Islet of Langerhans (tissue), 1 donor: ENCODE measurements around the gene U2AF1L4.

Source experiments
- FAIRE-seq: peaks from one replicate; lab custom pipeline; 2011; peaks lifted over from hg19 to GRCh38; lab: Jason Lieb, UNC

U2AF1L4 gene

DNA sequence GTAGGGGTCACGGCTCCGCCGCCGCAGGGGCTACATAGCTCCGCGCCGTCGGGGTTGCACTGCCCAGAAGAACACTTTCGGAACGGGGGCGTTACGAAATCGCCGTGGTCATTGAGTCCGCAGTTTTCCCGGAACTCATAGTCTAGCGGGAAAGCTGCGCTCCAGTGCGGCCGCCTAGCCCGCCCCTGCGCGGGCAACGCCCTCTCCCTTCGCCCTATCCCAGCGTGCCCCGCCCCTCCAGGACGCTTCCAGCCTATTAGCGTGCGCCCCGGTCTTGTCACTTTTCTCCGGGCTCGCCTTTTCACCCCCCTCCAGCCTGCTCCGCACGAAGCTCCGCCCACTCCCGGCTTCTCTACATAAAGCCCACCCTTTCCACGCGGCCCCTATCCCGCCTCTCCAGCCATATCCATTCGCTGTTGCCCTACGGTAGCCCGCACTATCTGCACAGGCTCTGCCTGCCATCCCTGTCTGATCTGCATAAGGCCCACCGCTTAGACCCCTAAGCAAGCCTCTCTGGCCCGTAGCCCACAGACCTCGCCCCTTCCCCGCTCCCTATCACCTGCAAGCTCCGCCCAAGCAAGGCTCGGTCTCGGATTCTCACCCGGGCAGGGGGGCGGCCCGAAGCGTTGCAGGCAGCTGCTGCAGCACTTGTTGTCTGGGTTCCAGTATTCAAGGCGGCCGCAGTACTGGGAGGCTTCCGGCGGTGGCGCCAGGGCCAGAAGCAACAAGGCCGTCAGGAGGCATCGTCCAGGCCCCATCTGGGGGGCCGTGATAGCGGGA lies 4.6 kb downstream of the U2AF1L4 start:
- no peak for FAIRE-seq

DNA sequence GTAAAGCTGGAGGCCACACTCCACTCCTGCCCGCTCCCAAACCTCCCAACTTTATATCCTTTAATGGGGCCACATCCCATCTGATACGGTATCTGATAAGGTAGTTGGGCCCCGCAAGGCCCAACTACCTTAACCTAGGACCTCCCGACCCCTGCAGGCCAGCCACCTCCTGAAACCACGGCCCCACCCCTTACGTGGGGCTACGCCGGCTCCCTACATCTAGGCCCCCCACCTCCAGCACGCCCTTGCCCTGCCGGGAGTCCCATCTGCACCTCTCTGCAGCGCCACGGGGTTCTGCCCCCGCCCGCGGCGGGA lies 5.2 kb downstream of the U2AF1L4 start:
- no peak for FAIRE-seq

DNA sequence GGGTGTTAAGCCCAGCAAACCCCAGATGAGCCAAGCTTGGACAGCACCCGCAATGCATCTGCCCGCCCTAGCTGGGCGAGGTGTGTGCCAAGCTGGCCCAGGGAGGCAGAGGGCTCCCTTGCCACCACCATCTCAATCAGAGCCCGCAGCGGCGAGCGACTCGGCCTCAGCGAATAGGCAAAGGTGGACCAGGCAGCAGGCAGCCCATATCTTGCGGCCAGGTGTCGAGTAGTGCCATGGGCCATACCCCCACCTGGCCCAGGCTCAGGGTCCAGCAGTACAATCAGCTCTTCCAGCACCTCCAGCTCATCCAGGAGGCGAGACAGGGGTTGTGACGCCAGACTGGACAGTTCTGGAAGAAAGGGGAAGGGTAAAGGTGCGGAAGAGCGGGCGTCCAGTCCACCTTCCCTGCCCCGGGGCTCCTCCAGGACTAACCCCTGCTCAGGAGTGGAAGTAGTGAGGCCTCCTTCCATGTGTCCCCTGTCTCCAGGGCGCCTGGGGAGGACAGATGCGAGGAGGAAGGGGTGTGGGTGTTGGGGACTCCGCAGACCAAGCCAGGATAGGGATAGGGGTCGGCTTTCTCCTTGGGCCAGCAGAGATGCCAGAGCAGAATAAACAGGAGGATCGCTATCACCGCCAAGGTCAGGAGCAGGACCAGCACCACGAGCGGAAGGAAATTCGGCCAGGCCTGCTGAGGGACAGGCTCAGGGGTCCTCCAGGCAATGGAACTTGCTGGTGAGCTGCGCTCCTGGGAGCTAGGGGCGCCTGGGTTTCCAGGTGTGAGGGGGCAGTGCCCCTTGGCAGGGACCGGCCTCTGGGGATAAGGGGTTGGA lies 5.7 kb downstream of the U2AF1L4 start:
- no peak for FAIRE-seq

DNA sequence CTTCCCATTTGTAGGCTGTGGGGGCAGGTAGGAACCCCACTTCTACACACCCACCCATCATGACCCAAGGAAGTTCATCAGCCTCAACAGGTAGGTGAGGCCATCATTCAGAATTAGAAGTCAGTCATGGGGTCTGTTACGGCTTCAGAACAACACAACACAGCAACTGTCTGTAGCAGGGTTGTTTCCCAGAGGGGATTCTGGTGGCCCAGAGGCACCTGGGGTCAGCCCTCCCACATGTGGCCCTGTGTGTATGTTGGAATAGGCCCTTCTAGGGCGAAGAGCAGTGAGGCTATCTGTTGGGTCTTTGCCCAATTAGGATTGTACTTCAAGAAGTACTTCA lies 6.4 kb downstream of the U2AF1L4 start:
- no peak for FAIRE-seq

- FAIRE-seq: no peak
Observed at GRCh38 chr19:35738021-35738886, 7.0 kb downstream of the U2AF1L4 start.

DNA sequence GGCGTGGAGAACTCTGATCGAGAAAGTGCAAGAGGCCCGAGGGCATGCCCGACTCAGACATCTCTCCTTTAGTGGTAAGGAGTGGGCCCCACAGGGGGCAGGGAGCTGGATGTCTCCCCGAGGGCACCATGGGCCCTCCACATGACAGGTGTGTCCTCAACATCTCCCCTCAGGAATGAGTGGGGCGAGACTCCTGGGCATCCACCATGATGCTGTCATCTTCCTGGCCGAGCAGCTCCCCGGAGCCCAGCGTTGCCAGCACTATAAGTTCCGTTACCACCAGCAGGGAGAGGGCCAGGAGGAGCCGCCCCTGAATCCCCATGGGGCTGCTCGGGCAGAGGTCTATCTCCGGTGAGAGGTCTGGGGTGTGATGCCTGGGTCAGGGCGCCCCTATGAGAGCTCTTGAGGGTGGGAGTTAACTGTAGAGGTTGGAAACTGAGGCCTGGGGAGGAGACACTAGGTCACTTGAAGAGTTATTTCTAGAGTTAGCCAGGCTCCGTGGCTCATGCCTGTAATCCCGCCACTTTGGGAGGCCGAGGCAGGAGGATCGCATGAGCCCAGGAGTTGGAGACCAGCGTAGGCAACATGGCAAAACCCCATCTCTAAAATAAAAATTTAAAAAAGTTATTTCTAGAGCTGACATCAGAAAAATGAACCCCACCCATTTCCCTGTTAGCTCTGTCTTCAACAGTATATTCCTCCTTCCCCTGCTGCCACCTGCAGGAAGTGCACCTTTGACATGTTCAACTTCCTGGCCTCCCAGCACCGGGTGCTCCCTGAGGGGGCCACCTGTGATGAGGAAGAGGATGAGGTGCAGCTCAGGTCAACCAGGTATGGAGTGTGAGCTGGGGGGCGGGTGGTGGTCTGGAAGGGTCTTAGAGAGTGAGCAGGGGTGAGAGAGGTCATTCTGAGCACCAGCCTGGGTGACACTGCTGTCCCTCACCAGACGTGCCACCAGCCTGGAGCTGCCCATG lies 8.0 kb downstream of the U2AF1L4 start:
- FAIRE-seq: no peak

DNA sequence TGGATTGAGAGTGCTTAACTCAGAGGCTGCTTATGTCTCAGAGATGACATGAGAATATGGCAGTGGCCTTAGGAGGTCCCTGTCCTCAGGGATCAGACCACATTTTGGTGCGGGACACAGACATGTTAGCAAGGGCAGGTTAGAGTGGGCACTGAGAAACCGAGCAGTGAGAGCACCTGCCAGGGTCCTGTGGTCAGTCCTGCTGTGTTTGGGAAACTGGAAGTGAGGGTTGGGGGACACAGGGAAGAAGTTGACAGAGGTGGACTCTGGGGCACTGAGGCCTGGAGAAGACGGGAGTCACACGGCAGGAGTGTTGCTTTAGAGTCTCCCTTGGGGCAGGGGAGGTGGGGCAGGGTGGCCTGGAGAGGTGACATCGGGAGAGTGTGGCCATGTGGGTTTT lies 10.3 kb downstream of the U2AF1L4 start:
- FAIRE-seq: no peak

DNA sequence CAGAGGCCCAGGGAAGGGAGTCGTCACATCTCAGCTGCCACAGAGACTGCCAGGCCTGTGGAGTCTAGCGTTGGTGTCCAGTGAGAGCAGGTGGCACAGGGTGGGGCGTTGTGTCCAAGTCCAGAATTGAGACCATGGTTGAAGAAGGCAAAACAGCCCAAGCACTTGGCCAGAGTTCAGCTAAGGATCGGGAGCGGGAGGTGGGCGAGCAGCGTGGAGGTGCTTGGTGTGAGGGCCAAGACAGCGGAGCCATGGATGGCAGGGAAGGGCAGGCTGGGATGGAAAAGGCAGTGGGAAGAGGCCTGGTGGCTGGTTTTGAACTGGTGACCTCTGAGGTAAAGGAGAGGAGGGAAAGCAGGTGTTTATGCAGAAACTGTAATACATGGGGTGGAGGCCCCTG lies 10.9 kb downstream of the U2AF1L4 start:
- FAIRE-seq: no peak

DNA sequence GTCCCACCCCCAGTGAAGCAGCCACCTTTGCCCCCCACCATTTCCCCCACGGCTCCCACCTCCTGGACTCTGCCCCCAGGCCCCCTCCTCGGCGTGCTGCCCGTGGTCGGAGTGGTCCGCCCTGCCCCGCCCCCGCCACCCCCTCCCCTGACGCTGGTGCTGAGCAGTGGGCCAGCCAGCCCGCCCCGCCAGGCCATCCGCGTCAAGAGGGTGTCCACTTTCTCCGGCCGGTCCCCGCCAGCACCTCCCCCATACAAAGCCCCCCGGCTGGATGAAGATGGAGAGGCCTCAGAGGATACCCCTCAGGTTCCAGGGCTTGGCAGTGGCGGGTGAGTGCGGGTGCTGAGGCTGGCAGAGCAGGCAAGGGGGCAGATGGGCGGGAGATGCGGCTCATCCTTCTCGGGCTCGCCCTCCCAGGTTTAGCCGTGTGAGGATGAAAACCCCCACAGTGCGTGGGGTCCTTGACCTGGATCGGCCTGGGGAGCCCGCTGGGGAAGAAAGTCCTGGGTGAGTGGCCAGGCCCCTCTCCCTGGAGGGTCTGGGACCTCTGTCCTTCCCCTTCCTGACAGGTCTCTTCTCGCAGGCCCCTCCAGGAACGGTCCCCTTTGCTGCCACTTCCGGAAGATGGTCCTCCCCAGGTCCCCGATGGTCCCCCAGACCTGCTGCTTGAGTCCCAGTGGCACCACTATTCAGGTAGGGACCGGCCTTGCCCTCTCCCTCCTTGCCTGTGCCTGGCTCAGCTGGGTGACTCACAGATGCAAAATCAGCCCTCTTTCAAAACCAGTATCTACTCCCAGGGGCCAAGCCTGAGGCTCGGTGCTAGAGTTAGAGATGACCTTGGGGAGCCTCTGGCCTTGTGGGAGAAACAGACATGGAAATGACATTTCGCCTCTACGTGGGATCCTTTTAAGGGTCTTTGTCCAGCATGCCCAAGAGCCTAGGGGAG lies 11.8 kb downstream of the U2AF1L4 start:
- FAIRE-seq: no peak

GRCh38 chr19:35732540-35733179 lies 12.6 kb downstream of the U2AF1L4 start:
- FAIRE-seq: no peak

- FAIRE-seq: no peak
Observed at GRCh38 chr19:35731779-35732405, 13.3 kb downstream of the U2AF1L4 start.

GRCh38 chr19:35731353-35731752 lies 13.9 kb downstream of the U2AF1L4 start:
- no peak for FAIRE-seq

DNA sequence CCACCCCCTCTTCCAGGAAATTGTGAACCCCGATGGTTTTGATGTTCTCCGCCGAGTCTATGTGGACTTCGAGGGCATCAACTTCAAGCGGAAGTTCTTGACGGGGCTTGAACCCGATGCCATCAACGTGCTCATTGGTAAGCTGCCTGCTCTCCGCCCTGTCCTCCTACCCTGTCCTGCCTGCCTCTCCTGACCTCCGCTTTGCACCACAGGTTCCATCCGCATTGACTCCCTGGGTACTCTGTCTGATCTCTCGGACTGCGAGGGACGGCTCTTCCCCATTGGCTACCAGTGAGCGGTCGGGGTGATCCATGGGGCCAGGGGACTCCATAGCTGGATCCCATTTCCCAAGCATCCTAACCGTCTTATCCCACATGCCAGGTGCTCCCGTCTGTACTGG lies 14.9 kb downstream of the U2AF1L4 start:
- no peak for FAIRE-seq

DNA sequence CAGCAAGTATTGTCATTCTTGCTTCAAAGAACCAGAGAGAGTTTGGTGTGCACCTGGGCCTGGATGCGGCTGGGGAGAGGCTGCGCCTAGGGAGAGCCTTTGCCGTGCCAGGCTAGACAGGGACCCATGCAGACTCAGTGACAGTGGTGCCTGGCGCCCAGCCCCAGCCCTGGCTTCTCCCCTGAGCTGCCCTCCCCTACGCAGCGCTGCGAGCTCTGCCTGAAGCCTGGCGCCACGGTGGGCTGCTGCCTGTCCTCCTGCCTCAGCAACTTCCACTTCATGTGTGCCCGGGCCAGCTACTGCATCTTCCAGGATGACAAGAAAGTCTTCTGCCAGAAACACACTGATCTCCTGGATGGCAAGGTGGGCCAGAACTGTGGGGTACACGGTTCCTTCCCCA lies 15.5 kb downstream of the U2AF1L4 start:
- no peak for FAIRE-seq

- no peak for FAIRE-seq
Observed at GRCh38 chr19:35729021-35729420, 16.2 kb downstream of the U2AF1L4 start.

- no peak for FAIRE-seq
Observed at GRCh38 chr19:35727956-35728706, 17.1 kb downstream of the U2AF1L4 start.

DNA sequence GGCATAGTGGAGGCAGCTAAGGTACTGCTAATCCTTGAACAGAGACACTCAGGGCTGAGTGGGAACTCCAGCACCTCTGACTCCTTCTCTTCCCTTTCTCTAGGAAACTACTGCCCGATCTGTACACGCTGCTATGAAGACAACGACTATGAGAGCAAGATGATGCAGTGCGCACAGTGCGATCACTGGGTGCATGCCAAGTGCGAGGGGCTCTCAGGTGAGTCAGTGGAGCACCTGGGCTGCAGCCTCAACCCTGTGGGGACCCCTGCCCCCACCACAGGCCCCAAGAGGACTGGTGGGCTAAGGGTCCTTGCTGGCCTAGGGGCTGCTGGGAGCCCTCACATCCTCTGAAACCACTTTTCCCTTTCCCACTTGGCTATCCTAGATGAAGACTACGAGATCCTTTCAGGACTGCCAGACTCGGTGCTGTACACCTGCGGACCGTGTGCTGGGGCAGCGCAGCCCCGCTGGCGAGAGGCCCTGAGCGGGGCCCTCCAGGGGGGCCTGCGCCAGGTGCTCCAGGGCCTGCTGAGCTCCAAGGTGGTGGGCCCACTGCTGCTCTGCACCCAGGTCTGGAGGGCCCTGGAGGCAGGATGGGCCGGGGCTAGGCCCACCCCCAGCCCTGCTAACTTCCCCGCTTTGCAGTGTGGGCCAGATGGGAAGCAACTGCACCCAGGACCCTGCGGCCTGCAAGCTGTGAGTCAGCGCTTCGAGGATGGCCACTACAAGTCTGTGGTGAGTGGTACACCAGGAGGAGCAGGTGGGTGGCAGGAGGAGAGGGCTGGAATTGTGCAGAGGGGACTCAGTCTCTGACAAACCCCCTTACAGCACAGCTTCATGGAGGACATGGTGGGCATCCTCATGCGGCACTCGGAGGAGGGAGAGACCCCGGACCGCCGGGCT lies 17.9 kb downstream of the U2AF1L4 start:
- no peak for FAIRE-seq
